Skeletal muscle satellite cell (primary cell): ENCODE data around the gene VSIG1.

Experiments
- H3K27me3 ChIP-seq: 2 replicates; pipeline ENCODE4 v1.7.0; 2013; ENCODE audit warnings: low read length; ENCODE audit not compliant: control insufficient read depth, insufficient read depth
- H3K36me3 ChIP-seq: 2 replicates; pipeline ENCODE4 v1.7.0; 2013; ENCODE audit warnings: mild to moderate bottlenecking, control low read depth, low read length; ENCODE audit not compliant: insufficient read depth
- H3K4me1 ChIP-seq: 2 replicates; pipeline ENCODE4 v1.7.0; 2013; ENCODE audit warnings: low read length; ENCODE audit not compliant: control insufficient read depth, insufficient read depth
- H3K4me2 ChIP-seq: 2 replicates; pipeline ENCODE4 v1.7.0; 2013; ENCODE audit warnings: mild to moderate bottlenecking, low read length
- H3K4me3 ChIP-seq: 2 replicates; pipeline ENCODE4 v1.7.0; 2013; ENCODE audit warnings: low read length
- H3K9ac ChIP-seq: 2 replicates; pipeline ENCODE4 v1.7.0; 2013; ENCODE audit warnings: mild to moderate bottlenecking, low read depth, low read length, moderate library complexity
- H3K9me3 ChIP-seq: replicated peaks from 2 replicates; pipeline ENCODE4 v1.7.0; 2013; ENCODE audit warnings: mild to moderate bottlenecking, control low read depth, low read length

The VSIG1 gene

GRCh38 chrX:108070891-108071290, 26.0 kb downstream of the VSIG1 start:
- H3K4me3 ChIP-seq = no peak overlapping the region
- peaks cover 45% of the 10 kb centered on the region for H3K27me3 ChIP-seq
- H3K4me2 ChIP-seq = no peak overlapping the region
- no peaks in the 10 kb centered on the region for H3K36me3 ChIP-seq
- H3K4me1 ChIP-seq = peaks cover 18% of the 10 kb centered on the region
- no peak overlapping the region for H3K9ac ChIP-seq
- no peaks in the 10 kb centered on the region for H3K9me3 ChIP-seq

- no peak overlapping the region for H3K4me3 ChIP-seq
- H3K4me1 ChIP-seq = peaks cover 18% of the 10 kb centered on the region
- no peak overlapping the region for H3K9ac ChIP-seq
- H3K36me3 ChIP-seq = no peaks in the 10 kb centered on the region
- no peak overlapping the region for H3K4me2 ChIP-seq
- H3K27me3 ChIP-seq = peaks cover 39% of the 10 kb centered on the region
- H3K9me3 ChIP-seq = no peaks in the 10 kb centered on the region
Observed at GRCh38 chrX:108071578-108071977, 26.7 kb downstream of the VSIG1 start.

GRCh38 chrX:108072746-108073145, 27.9 kb downstream of the VSIG1 start:
- Histone ChIP-seq H3K9ac (no peak overlapping the region), H3K4me3 (no peak overlapping the region), H3K4me1 (peaks cover 18% of the 10 kb centered on the region), H3K4me2 (peak overlapping the region; percentile 2), H3K36me3 (no peaks in the 10 kb centered on the region), H3K9me3 (no peaks in the 10 kb centered on the region), H3K27me3 (peaks cover 31% of the 10 kb centered on the region)

GRCh38 chrX:108081110-108081509, 36.2 kb downstream of the VSIG1 start:
- peaks cover 9% of the 10 kb centered on the region for H3K36me3 ChIP-seq
- H3K4me3 ChIP-seq = no peak overlapping the region
- no peak overlapping the region for H3K9ac ChIP-seq
- H3K9me3 ChIP-seq = no peaks in the 10 kb centered on the region
- no peaks in the 10 kb centered on the region for H3K4me1 ChIP-seq
- H3K4me2 ChIP-seq = no peak overlapping the region
- peaks cover 12% of the 10 kb centered on the region for H3K27me3 ChIP-seq

GRCh38 chrX:108087792-108088191, 42.9 kb downstream of the VSIG1 start:
- H3K36me3 ChIP-seq = peaks cover 9% of the 10 kb centered on the region
- H3K4me3 ChIP-seq = no peak overlapping the region
- no peak overlapping the region for H3K9ac ChIP-seq
- peaks cover 4% of the 10 kb centered on the region for H3K27me3 ChIP-seq
- H3K4me1 ChIP-seq = no peaks in the 10 kb centered on the region
- H3K9me3 ChIP-seq = no peaks in the 10 kb centered on the region
- no peak overlapping the region for H3K4me2 ChIP-seq

GRCh38 chrX:108088511-108088910, 43.6 kb downstream of the VSIG1 start:
- Histone ChIP-seq H3K4me2 (no peak overlapping the region), H3K27me3 (peaks cover 4% of the 10 kb centered on the region), H3K36me3 (peaks cover 9% of the 10 kb centered on the region), H3K9me3 (no peaks in the 10 kb centered on the region), H3K4me1 (no peaks in the 10 kb centered on the region), H3K4me3 (no peak overlapping the region), H3K9ac (no peak overlapping the region)

- H3K4me1 ChIP-seq = no peaks in the 10 kb centered on the region
- no peaks in the 10 kb centered on the region for H3K9me3 ChIP-seq
- H3K27me3 ChIP-seq = peaks cover 4% of the 10 kb centered on the region
- H3K4me3 ChIP-seq = peak overlapping the region; percentile 84
- peak overlapping the region; percentile 67 for H3K4me2 ChIP-seq
- H3K9ac ChIP-seq = peak overlapping the region; percentile 94
- no peaks in the 10 kb centered on the region for H3K36me3 ChIP-seq
Observed at GRCh38 chrX:108090491-108091263, 45.8 kb downstream of the VSIG1 start.

GRCh38 chrX:108091264-108091877, 46.5 kb downstream of the VSIG1 start, which contains the start of the genes ATG4A and PSMD10:
Gene ATG4A, plus strand, starts transcription at chrX:108091778. Its CDS starts 49 bp downstream, at chrX:108091827.
Gene PSMD10, minus strand, starts transcription at chrX:108091542. Its CDS starts 22 bp downstream, at chrX:108091520.
- Histone ChIP-seq H3K9me3 (no peaks in the 10 kb centered on the region), H3K4me3 (peak within 1 kb of the TSS; percentile 84), H3K27me3 (peaks cover 4% of the 10 kb centered on the region), H3K9ac (peak within 1 kb of the TSS; percentile 94), H3K36me3 (no peaks in the 10 kb centered on the region), H3K4me2 (peak within 1 kb of the TSS; percentile 83), H3K4me1 (no peaks in the 10 kb centered on the region)

GRCh38 chrX:108091878-108092291, 47.0 kb downstream of the VSIG1 start:
- no peaks in the 10 kb centered on the region for H3K36me3 ChIP-seq
- H3K4me3 ChIP-seq = peak overlapping the region; percentile 79
- peaks cover 4% of the 10 kb centered on the region for H3K27me3 ChIP-seq
- H3K9ac ChIP-seq = peak overlapping the region; percentile 75
- H3K4me2 ChIP-seq = peak overlapping the region; percentile 83
- H3K9me3 ChIP-seq = no peaks in the 10 kb centered on the region
- no peaks in the 10 kb centered on the region for H3K4me1 ChIP-seq

- Histone ChIP-seq H3K9me3 (no peaks in the 10 kb centered on the region), H3K36me3 (no peaks in the 10 kb centered on the region), H3K4me3 (no peak overlapping the region), H3K4me1 (peaks cover 7% of the 10 kb centered on the region), H3K27me3 (peaks cover 4% of the 10 kb centered on the region), H3K4me2 (no peak overlapping the region), H3K9ac (no peak overlapping the region)
Observed at GRCh38 chrX:108097380-108097779, 52.5 kb downstream of the VSIG1 start.

- no peaks in the 10 kb centered on the region for H3K9me3 ChIP-seq
- H3K4me2 ChIP-seq = no peak overlapping the region
- no peak overlapping the region for H3K9ac ChIP-seq
- no peaks in the 10 kb centered on the region for H3K4me1 ChIP-seq
- peaks cover 5% of the 10 kb centered on the region for H3K27me3 ChIP-seq
- H3K4me3 ChIP-seq = no peak overlapping the region
- no peaks in the 10 kb centered on the region for H3K36me3 ChIP-seq
Observed at GRCh38 chrX:108105473-108105872, 60.6 kb downstream of the VSIG1 start.
